Activated CD8-positive, alpha-beta memory T cell treated with anti-CD3 and anti-CD28 coated beads for 4 hours (primary cell): ENCODE measurements around the gene ANXA1.
"Not testable (repeated sequence)": the region's sequence is repeated elsewhere in the genome, so short reads cannot be mapped to it uniquely, and the experiment has no call there.

Experiments
- DNase-seq, 2 donors: peaks; one replicate each; pipeline ENCODE4 v3.0.0-alpha.2; 2020; ENCODE audit warnings: low read depth in 2 of 2

ANXA1 gene

DNA sequence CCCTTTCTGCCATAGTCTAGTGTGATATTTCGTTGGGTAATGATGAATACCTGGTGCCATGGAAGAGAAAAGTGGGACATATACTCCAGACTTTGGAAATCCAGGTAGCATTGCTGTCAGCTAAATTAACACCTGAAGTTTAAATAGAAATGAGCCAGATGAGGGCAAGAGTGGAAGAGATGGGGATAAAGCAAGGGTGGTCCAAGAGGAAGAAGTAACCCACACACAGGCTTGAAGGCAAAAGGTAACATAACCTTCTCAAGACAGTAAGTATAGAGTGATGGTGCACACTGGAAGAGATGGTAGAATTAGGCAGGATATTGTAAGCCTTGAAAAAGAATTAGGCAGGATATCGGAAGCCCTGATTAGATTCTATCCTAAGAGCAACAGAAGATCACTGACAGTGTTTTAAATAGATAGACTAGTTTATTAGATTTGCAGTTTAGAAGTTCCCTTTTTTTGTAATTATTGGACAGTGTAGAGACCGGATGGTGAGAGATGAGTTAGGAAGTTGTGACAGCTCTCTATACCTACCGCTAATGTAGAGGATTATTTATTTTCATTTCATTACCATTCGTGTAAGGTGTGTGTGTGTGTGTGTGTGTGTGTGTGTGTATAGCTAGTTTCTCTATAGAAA is 16.8 kb downstream of the ANXA1 start:
- no peak for DNase-seq

GRCh38 chr9:73170185-73170957 is 18.7 kb downstream of the ANXA1 start:
- DNase-seq: no peak

- DNase-seq: no peak
Observed at GRCh38 chr9:73172901-73173215, 21.2 kb downstream of the ANXA1 start.

DNA sequence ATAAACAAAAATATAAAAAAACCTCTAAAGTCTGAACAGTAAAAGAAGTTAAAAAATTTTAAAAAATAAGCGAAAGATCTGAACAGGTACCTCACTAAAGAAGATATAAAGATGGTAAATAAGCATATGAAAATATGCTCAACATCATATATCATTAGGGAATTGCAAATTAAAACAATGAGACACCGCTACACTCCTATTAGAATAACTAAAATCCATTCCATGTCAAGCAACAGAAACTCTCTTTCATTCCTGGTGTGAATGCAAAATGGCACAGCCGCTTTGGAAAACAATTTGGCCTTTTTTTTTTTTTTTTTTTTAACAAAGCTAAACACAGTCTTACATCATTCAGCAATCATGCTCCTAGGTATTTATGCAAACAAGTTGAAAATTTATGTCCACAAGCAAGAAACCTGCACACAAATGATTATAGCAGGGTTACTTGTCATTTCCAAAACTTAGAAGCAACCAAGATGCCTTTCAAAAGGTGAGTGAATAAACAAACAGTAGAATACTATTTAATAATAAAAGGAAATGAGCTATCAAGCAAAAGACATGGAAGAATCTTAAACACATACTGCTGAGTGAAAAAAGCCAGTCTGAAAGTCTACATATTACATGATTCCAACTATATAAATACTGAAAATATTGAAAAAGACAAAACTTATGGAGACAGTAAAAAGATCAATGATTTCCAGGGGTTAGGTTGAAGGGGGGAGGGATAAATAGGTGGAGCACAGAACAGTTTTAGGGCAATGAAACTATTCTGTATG is 22.1 kb downstream of the ANXA1 start:
- no peak for DNase-seq

DNA sequence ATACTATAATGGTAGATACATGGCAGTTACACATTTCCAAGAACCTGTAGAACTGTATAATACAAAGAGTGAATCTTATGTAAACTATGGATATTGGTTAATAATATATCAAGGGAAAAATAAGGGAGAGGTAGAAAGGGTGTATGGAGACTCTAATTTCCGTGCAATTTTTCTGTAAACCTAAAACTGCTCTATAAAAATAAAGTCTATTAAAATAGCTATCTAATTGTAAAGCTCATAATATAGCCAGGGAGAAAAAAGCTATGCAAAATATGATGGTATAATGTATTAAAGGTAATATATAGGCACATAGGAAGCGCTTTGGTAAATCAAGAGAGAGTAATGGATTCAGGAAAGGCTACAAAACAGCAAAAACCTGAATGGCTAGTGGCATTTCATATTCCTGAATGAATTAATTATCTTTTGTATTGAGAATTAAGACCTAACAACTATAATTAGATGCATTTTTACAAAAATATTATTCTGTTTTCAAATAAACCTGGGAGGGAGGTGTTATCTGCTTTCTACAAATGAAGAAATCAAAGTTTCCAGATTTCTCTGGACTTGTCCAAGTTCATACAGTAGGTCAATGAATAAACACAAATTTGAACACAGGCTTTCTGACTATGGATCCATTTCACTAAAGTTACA is 22.8 kb downstream of the ANXA1 start:
- no peak for DNase-seq

DNA sequence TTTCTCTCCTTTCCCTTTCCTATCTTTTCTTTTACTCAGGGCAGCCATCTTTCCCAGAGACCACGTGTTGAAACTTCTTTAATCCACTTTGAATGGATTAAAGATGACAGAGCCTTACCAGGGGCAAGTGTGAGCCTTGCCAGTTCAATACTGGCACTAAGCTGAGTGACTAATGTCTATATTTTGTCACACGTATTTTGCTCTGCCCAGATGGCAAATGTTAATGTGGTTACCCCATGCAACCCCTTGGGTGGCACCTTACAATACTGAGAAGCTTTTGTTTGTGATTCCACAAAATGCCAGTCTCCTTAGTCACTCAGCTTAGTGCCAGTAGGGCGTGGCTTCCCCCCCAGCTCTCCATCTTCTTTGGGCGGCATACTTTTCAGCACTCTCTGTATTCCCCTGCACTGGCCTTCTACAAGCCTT is 24.8 kb downstream of the ANXA1 start:
- DNase-seq: no peak

- no peak for DNase-seq
Observed at GRCh38 chr9:73178044-73178443, 26.4 kb downstream of the ANXA1 start.

DNA sequence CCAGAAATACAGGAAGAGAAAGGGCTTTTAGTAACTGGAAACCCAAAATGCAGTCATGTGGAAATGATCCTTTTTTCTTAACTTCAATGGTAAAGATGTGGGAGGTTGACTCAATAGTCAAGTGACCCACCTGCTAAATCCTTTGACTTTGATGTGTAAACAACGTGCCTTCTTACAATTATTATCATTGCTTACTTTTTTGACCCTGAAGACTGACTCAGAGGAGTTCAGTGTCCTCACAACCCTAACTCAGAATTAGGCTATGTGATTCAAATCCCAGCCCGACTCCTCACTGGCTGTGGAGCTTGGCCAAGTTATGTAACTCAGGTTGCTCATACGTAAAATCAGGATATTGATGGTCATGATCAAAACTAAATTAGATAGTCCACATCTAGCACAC is 27.9 kb downstream of the ANXA1 start:
- no peak for DNase-seq

DNA sequence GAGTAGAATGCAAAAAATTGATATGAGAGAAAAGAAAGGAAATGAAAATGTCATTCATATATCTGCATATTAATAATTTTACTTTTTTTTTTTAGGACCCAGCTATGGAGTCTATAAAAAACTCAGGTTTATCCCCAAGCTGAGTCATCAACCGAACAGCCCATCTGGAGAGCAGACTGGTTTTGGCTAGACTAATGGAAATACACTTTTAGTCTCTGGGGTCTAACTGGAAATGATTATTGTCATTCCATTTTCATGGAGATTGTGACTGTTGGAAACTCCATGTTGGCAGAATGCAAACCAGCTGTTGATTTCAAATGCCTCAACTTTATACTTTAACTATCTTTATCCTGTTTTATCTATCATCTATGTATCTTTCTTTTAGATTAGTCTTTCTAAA is 28.7 kb downstream of the ANXA1 start:
- no peak for DNase-seq

DNA sequence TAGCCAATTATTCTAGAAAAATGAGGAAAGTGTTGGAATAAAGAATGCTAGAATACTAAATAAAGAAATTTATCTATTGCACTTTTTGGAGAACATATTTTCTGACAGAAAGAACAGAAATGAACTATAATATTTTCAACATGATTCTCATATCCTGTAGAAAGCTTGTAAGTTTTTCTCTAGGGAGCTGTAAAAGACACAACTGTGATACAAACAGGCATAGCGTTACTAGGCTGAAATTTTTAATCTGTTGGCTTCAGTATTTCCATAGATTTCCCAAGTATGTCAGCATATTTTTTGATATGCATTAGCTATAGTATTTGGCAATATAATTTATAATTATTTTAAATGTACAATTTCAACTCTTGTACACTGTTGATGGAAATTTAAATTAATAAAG is 31.3 kb downstream of the ANXA1 start:
- DNase-seq: no peak

DNA sequence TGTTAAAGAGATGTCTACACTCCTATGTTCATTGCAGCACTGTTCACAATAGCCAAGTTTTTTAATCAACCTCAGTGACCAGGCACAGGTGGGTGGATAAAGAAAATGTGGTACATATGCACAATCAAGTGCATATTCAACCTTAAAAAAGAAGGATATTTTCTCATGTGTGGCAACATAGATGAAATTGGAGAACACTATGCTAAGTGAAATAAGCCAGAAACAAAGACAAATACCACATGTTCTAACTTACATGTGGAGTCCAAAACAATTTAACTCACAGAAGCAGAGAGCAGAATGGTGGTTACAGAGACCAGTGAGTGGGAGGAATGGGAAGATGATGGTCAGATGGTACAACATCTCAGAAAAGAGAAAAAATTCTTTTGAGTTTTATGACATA is 31.8 kb downstream of the ANXA1 start:
- no peak for DNase-seq

DNA sequence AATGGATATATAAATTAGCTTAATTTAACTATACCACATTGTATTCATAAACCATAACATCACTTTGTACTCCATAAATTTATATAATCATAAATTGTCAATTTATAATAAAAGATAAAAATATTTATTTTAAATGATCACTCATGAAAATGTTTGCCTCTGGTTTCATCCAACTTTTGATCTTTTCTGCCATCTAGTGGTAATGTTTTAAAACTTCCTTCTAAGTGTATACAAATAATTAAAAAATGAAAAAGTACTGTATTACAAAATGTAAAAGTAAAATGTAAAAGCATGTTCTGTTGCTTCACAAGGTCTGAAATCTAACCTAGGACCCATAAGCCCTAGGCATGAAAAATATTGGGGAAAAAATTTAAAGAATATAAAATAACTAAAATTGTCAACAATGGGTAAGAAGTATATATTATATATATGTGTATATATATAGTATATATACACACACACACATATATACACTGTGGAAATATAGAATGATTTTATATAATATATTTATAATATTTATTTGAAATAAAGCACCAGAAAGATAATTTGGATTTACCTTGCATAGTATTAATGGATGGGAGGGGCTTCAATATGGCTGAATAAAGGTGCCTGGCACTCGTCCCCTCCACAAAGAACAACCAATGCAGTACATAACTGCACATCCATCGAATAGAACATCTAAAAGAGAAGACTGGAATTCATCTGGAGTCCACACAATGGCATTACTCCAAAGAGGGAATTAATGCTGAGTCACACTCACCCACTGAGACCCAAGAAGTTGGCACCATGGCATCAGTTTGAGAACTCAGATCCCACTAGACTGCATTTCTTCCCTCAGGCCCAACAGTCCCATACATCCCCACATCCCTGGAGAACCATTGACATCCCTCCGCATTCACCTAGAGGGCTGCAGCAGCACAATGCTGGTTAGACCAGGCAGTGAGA is 32.5 kb downstream of the ANXA1 start:
- DNase-seq: no peak

DNA sequence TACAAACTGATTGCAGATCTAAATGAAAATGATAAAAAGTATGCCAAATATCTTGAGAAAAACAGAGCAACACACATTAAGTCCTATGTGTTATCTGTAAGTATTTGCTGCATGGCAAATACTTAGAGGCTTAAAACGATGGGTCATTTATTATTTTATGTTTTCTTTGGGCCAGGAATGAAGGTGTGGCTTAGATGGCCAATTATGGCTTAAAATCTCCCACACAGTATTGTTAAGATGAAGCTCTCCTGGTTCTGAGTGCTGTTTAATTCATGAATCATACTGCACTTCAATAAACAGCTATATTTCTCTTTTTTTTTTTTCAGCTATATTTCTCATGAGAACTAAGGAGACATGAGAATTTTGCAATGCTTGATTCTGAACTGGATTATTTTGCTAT is 39.4 kb downstream of the ANXA1 start:
- not testable (repeated sequence) for DNase-seq

- DNase-seq: no peak
Observed at GRCh38 chr9:73194284-73194683, 42.6 kb downstream of the ANXA1 start.

- DNase-seq: no peak
Observed at GRCh38 chr9:73199448-73199847, 47.8 kb downstream of the ANXA1 start.

DNA sequence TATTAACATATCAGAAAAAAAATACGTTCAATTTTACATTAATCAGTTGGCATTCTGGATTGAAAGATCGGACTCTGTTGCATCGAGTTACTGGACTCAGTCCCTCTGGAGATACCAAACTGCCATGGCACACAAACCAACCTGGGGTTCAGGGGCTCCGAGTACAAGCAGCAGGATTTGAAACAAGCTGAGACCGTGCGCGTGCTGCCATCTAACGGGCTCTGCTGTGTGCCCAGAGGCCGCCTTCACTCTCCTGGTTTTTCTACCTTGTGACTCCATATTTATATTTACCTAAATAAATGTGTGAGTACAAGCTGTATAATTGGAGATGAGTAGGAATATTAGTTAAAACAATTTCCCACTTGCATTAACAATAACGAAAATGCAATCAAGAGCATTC is 48.2 kb downstream of the ANXA1 start:
- DNase-seq: no peak

DNA sequence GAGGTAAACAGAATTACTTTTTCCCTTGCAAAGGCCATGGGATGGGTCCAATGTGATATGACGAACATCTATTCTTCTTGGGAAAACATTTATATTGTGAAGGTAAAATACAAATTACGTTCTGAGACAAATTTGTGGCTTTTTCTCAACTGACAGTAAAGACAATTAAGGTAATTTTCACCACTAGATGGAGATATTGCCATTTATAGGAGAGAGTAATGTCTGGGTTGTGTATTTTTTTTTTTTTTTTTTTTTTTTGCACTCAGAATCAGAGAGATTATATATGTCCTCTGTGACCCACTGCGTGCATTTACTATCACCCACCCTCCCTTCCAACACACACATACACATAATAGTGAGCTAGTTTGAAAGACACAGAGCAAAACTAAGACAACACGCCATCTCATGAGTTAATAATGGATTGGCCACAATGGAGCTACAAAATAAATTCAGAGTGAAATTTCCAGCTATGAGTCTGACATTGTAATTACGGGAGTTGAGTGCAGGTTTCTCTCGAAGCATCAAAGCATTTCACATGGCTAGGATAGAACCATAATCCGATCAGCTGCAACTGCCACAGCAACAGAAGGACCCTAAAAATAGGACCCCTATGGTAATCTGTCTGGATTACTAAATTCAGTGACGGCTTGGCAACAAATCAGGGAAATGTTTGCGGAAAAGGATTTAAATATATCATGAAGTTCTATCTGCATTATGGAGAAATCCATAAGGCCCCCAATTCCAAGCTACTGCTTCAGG is 49.2 kb downstream of the ANXA1 start:
- no peak for DNase-seq

DNA sequence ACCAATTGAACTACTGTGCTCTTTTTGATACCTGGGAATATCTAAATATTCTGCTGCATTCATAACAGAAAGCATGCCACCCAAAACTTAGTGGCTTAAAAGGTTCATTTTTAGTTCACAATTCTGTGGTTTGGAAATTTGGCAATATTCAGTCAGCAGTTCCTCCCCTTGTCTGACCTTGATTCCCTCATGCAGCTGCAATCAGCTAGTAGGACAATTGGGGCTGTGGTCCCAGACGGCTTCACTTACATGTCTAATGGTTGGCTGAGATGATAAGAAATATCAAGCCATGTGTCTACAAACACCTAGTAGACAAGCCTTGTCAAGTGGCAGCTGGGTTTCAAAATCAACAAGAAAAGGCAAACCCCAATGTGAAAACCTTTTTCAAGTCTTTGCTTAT is 51.3 kb downstream of the ANXA1 start:
- no peak for DNase-seq

- no peak for DNase-seq
Observed at GRCh38 chr9:73204936-73205335, 53.3 kb downstream of the ANXA1 start.

- DNase-seq: no peak
Observed at GRCh38 chr9:73206851-73207250, 55.2 kb downstream of the ANXA1 start.
